ENCODE measurements around the gene ZFP57.

- TF ChIP-seq POLR2A (IDR thresholded peaks at IDR 0.05; ENCODE audit: low read length) (no peak), GATA1 (IDR thresholded peaks at IDR 0.05; ENCODE audit: low read depth, low read length) (no peak)
Observed at GRCh38 chr6:29652198-29652584, 28.8 kb downstream of the ZFP57 start.

Data from erythroblast (primary cell).